ENCODE data around the gene FAM110C.

GRCh38 chr2:47737-48136 lies 1.4 kb upstream of the FAM110C start:
- no peak for TF ChIP-seq POLR2A (IDR thresholded peaks at IDR 0.05; ENCODE audit: low read length)
- no peak for TF ChIP-seq GATA1 (IDR thresholded peaks at IDR 0.05; ENCODE audit: low read depth, low read length)

Measured in erythroblast (primary cell).